Mesothelial cell of epicardium (in vitro differentiated cells): ENCODE data around the gene ESRP2. TPM values are rescaled to one million over a fixed set of nuclear protein-coding genes. Genes with fewer than 3 reads are reported as not detected.

Experiments
- DNase-seq, 2 experiments: peaks; one replicate each; pipeline ENCODE4 v3.0.0; 2021; ENCODE audit warnings: low spot score in 2 of 2; ENCODE audit not compliant: unreplicated experiment in 2 of 2
- H3K27ac Mint-ChIP-seq: 2 replicates; pipeline ENCODE4 v1.8.0; 2021; ENCODE audit warnings: mixed read lengths
- H3K27me3 Mint-ChIP-seq: 2 replicates; pipeline ENCODE4 v1.8.0; 2021; ENCODE audit warnings: low read depth, mixed read lengths
- H3K36me3 Mint-ChIP-seq: 2 replicates; pipeline ENCODE4 v1.8.0; 2021; ENCODE audit warnings: mixed read lengths
- H3K4me1 Mint-ChIP-seq: 2 replicates; pipeline ENCODE4 v1.8.0; 2021; ENCODE audit warnings: mixed read lengths
- H3K4me3 Mint-ChIP-seq: 2 replicates; pipeline ENCODE4 v1.8.0; 2021; ENCODE audit warnings: mild to moderate bottlenecking, moderate library complexity, mixed read lengths
- H3K9me3 Mint-ChIP-seq: 2 replicates; pipeline ENCODE4 v1.8.0; 2021; ENCODE audit warnings: mixed read lengths
- total RNA-seq: library from RNA; stranded (reverse); gene quantifications from 3 replicates; pipeline ENCODE4 v1.2.1, GENCODE V29; 2021
- TF ChIP-seq, protein P1 (sequence below): fragments of 200-600 bp; sonication (generic); IDR thresholded peaks from one replicate; pipeline ENCODE4 v1.5.0; 2021; ENCODE audit warnings: antibody characterized with exemption; ENCODE audit not compliant: unreplicated experiment

ESRP2 gene
- total RNA-seq, 1 donor from 2014 or later, result 34.7 TPM

DNA sequence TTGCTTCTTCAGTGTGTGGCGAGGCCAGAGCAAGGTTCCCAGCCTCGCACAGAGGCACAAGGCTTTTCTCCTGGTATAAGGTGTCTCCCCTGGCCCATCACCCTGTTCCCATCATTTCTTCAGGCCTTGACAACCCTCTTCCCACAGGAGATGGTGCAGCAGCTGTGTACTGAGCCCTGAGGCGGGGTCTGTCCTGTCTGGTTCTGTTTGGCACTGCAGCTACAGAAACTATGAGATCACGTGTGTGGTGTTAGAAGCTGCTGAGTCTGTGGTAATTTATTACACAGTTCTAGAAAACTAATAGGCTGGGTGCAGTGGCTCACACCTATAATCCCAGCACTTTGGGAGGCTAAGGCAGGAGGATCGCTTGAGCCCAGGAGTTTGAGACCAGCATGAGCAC lies 16.5 kb upstream of the ESRP2 start:
- Mint-ChIP-seq H3K36me3 (peaks cover 12% of the 10 kb centered on the region), H3K27me3 (no peaks in the 10 kb centered on the region), H3K27ac (no peak overlapping the region), H3K4me1 (peaks cover 1% of the 10 kb centered on the region), H3K9me3 (no peaks in the 10 kb centered on the region), H3K4me3 (no peak overlapping the region)
- TF ChIP-seq, protein P1, sequence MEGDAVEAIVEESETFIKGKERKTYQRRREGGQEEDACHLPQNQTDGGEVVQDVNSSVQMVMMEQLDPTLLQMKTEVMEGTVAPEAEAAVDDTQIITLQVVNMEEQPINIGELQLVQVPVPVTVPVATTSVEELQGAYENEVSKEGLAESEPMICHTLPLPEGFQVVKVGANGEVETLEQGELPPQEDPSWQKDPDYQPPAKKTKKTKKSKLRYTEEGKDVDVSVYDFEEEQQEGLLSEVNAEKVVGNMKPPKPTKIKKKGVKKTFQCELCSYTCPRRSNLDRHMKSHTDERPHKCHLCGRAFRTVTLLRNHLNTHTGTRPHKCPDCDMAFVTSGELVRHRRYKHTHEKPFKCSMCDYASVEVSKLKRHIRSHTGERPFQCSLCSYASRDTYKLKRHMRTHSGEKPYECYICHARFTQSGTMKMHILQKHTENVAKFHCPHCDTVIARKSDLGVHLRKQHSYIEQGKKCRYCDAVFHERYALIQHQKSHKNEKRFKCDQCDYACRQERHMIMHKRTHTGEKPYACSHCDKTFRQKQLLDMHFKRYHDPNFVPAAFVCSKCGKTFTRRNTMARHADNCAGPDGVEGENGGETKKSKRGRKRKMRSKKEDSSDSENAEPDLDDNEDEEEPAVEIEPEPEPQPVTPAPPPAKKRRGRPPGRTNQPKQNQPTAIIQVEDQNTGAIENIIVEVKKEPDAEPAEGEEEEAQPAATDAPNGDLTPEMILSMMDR, result no peak
- DNase-seq, result no peak

DNA sequence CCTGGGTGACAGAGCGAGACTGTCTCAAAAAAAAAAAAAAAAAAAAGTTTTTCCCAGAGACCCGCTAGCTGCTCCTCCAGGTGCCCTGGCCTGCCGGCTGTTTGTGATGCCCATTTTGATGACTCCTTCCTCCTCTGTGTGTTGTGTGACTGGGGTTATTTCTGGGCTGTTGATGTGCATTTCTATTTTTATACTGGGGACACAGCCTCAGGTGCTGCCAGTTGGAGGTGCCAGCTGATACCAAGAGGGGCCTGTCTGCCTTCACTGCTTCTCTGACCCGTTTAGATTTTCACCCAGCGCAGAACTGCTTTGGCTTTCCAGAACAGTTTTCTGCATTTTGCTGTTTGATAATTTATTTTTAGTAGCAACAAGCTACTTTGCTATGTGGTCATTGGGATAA lies 15.9 kb upstream of the ESRP2 start:
- DNase-seq, result no peak
- TF ChIP-seq, protein P1, result no peak
- H3K27me3 Mint-ChIP-seq, result no peaks in the 10 kb centered on the region
- H3K4me3 Mint-ChIP-seq, result no peak overlapping the region
- H3K36me3 Mint-ChIP-seq, result peaks cover 12% of the 10 kb centered on the region
- no peaks in the 10 kb centered on the region for H3K4me1 Mint-ChIP-seq
- no peak overlapping the region for H3K27ac Mint-ChIP-seq
- H3K9me3 Mint-ChIP-seq, result no peaks in the 10 kb centered on the region

DNA sequence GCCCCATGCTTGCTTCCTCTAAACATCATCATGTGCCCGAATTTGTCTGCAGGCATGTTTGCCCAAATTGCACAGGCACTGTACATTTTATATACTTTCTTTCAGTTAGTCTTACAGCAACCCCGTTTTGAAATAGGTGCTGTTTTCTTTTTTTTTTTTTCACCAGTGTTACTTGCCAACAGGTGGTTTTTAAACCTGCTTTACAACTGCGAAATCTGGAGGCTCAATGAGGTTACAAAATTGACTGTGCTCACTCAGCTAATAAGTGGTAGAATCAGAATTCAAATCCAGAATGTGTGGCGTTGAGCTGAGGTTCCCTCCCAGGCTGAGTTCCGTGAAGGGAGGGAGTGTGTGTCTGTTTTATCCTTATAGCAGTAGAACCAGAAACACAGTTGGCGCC lies 15.0 kb upstream of the ESRP2 start:
- TF ChIP-seq, protein P1, result no peak
- no peak overlapping the region for H3K4me3 Mint-ChIP-seq
- no peak for DNase-seq
- no peaks in the 10 kb centered on the region for H3K27me3 Mint-ChIP-seq
- H3K36me3 Mint-ChIP-seq, result peaks cover 12% of the 10 kb centered on the region
- H3K27ac Mint-ChIP-seq, result no peak overlapping the region
- H3K4me1 Mint-ChIP-seq, result peaks cover 5% of the 10 kb centered on the region
- no peaks in the 10 kb centered on the region for H3K9me3 Mint-ChIP-seq

DNA sequence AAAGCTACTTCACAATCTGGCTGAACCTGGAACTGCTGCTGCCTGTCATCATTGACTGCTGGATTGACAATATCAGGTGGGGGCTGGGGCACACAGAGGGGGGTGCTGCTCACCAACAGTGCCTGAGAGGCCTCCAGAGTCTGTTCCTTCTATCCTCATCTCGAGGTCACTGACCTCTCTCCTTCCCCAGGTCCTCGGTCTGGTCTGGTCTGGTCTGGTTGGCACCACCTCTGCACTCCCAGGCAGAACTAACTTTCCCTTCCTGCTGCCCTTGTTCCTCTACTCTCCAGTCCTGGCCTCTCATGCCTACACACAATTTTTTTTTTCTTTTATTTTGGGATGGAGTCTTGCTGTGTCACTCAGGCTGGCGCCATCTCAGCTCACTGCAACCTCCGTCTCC lies 13.4 kb upstream of the ESRP2 start:
- no peak overlapping the region for H3K4me3 Mint-ChIP-seq
- H3K36me3 Mint-ChIP-seq, result peaks cover 12% of the 10 kb centered on the region
- H3K4me1 Mint-ChIP-seq, result peaks cover 17% of the 10 kb centered on the region
- H3K9me3 Mint-ChIP-seq, result no peaks in the 10 kb centered on the region
- DNase-seq, result no peak
- TF ChIP-seq, protein P1, result no peak
- no peaks in the 10 kb centered on the region for H3K27me3 Mint-ChIP-seq
- H3K27ac Mint-ChIP-seq, result no peak overlapping the region

DNA sequence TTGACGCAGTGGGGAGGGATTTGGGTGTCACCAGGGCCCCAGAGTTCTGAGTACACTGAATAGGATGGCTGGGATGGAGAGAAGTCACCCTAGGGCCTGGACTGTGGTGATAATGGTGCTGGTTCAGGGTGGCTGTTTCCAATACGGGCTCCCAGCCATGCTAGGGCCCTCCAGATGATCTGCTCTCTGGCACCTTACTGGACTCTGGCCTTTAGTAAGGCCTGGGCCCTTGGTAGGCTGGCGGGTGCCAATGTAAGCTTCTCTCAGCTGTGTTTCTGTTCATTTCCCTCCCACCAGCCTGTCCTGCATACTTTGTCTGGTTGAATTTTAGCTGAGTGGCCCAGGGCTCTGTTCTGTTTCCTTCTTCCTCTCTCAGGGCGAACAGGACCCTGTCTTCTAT lies 12.0 kb upstream of the ESRP2 start:
- peaks cover 18% of the 10 kb centered on the region for H3K4me1 Mint-ChIP-seq
- no peak for DNase-seq
- H3K4me3 Mint-ChIP-seq, result no peak overlapping the region
- H3K27ac Mint-ChIP-seq, result no peak overlapping the region
- TF ChIP-seq, protein P1, result no peak
- H3K9me3 Mint-ChIP-seq, result no peaks in the 10 kb centered on the region
- peaks cover 12% of the 10 kb centered on the region for H3K36me3 Mint-ChIP-seq
- H3K27me3 Mint-ChIP-seq, result no peaks in the 10 kb centered on the region

DNA sequence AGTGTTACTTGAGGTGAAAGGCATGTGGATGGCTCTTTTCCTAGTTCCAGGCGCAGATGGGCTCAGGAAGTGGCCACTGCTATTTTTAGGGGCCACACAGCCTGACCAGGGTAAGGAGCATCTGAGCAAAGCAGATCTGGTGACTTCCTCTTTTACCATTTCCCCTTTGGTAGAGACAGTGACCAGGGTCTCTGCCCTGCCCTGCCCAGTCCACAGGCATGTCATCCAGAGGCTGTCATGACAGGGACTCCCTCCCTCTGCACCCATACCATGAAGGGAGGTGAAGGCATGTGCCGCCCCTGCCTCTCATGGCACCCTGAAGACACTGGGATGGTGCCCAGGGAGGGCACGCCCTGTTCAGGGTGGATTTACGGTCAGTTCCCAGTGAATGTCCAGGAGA lies 11.5 kb upstream of the ESRP2 start:
- H3K27me3 Mint-ChIP-seq, result no peaks in the 10 kb centered on the region
- no peaks in the 10 kb centered on the region for H3K9me3 Mint-ChIP-seq
- no peak overlapping the region for H3K27ac Mint-ChIP-seq
- H3K4me3 Mint-ChIP-seq, result no peak overlapping the region
- no peak for DNase-seq
- peaks cover 12% of the 10 kb centered on the region for H3K36me3 Mint-ChIP-seq
- TF ChIP-seq, protein P1, result no peak
- H3K4me1 Mint-ChIP-seq, result peaks cover 18% of the 10 kb centered on the region
